Ureter (tissue), 1 donor: ENCODE data around the gene SPATS2L. TPM values are rescaled to one million over a fixed set of nuclear protein-coding genes. Genes with fewer than 3 reads are reported as not detected.

ENCODE experiments used
- DNase-seq: peaks from one replicate; pipeline ENCODE4 v3.0.0-alpha.2; 2020; ENCODE audit warnings: low spot score
- total RNA-seq: library from RNA; stranded (reverse); gene quantifications from one replicate; pipeline ENCODE4 v1.2.4, GENCODE V29; 2023
- donor health status: DM: yes; HTN: yes; CAD: no.

SPATS2L gene
- total RNA-seq, 1 donor from 2014 or later = 114 TPM

- no peak for DNase-seq
Measured at GRCh38 chr2:200348897-200349563, 42.5 kb downstream of the SPATS2L start.

- DNase-seq = no peak
Measured at GRCh38 chr2:200349868-200350267, 43.4 kb downstream of the SPATS2L start.

GRCh38 chr2:200350850-200351285, 44.4 kb downstream of the SPATS2L start:
- no peak for DNase-seq

GRCh38 chr2:200351815-200352214, 45.3 kb downstream of the SPATS2L start:
- no peak for DNase-seq

GRCh38 chr2:200352636-200353035, 46.1 kb downstream of the SPATS2L start:
- DNase-seq = no peak

GRCh38 chr2:200353120-200353519, 46.6 kb downstream of the SPATS2L start:
- no peak for DNase-seq

GRCh38 chr2:200353874-200354273, 47.4 kb downstream of the SPATS2L start:
- no peak for DNase-seq

GRCh38 chr2:200354833-200355751, 48.6 kb downstream of the SPATS2L start:
- DNase-seq = no peak

GRCh38 chr2:200356321-200356720, 49.8 kb downstream of the SPATS2L start:
- DNase-seq = no peak

- DNase-seq = no peak
Measured at GRCh38 chr2:200356857-200357384, 50.4 kb downstream of the SPATS2L start.

GRCh38 chr2:200357845-200358244, 51.4 kb downstream of the SPATS2L start:
- DNase-seq = no peak

GRCh38 chr2:200359552-200359951, 53.1 kb downstream of the SPATS2L start:
- no peak for DNase-seq

GRCh38 chr2:200360364-200360763, 53.9 kb downstream of the SPATS2L start:
- no peak for DNase-seq

- DNase-seq = no peak
Measured at GRCh38 chr2:200362202-200362917, 55.9 kb downstream of the SPATS2L start.

- no peak for DNase-seq
Measured at GRCh38 chr2:200363279-200363678, 56.8 kb downstream of the SPATS2L start.

- DNase-seq = no peak
Measured at GRCh38 chr2:200364142-200364541, 57.6 kb downstream of the SPATS2L start.

- no peak for DNase-seq
Measured at GRCh38 chr2:200364620-200365019, 58.1 kb downstream of the SPATS2L start.

GRCh38 chr2:200365209-200365608, 58.7 kb downstream of the SPATS2L start:
- no peak for DNase-seq

GRCh38 chr2:200367155-200367554, 60.7 kb downstream of the SPATS2L start:
- DNase-seq = no peak

- no peak for DNase-seq
Measured at GRCh38 chr2:200369886-200370285, 63.4 kb downstream of the SPATS2L start.

- DNase-seq = no peak
Measured at GRCh38 chr2:200373231-200373630, 66.7 kb downstream of the SPATS2L start.

- DNase-seq = no peak
Measured at GRCh38 chr2:200373973-200374416, 67.5 kb downstream of the SPATS2L start.
